Prostate gland (tissue), 2 donors: ENCODE data around the gene PSD4.

Experiments used
- CTCF ChIP-seq, 4 experiments: fragments of 200-600 bp in 2 of 4; fragments of 450-650 bp in 2 of 4; sonication (generic) in 2 of 4; IDR thresholded peaks; 1 replicate in 3 of 4; 2 replicates in 1 of 4; pipeline ENCODE4 v1.5.1; 2016 to 2019; ENCODE audit warnings: antibody characterized with exemption in 4 of 4, mild to moderate bottlenecking in 2 of 4, moderate library complexity in 2 of 4
- POLR2A ChIP-seq: fragments of 450-650 bp; IDR thresholded peaks from one replicate; pipeline ENCODE4 v1.6.1; 2016; ENCODE audit warnings: antibody characterized with exemption, mild to moderate bottlenecking

- no peak for TF ChIP-seq CTCF (IDR thresholded peaks at IDR 0.05)
- no peak for TF ChIP-seq POLR2A
Observed at GRCh38 chr2:113131352-113132185, 42.2 kb upstream of the PSD4 start.
